Stimulated activated CD4-positive, alpha-beta T cell treated with anti-CD3 and anti-CD28 coated beads, Interleukin-12 subunit alpha, Interleukin-12 subunit beta, amount 100 ng/mL, for 24 hours (primary cell): ENCODE data around the gene LPAR5.

Experiments
- DNase-seq, 2 experiments: peaks; one replicate each; pipeline ENCODE4 v3.0.0-alpha.2; 2020; ENCODE audit warnings: low read depth in 2 of 2

Gene LPAR5

GRCh38 chr12:6638305-6638704, 2.5 kb upstream of the LPAR5 start:
- no peak for DNase-seq

- no peak for DNase-seq
These were observed 344 bp downstream of the LPAR5 start for GRCh38 chr12:6635375-6635855.

GRCh38 chr12:6632026-6632983, 3.5 kb downstream of the LPAR5 start:
- no peak for DNase-seq

GRCh38 chr12:6631549-6631961, 4.2 kb downstream of the LPAR5 start:
- DNase-seq = no peak

- DNase-seq = no peak
These were observed 5.0 kb downstream of the LPAR5 start for GRCh38 chr12:6630736-6631135.

GRCh38 chr12:6627616-6628015, 8.1 kb downstream of the LPAR5 start:
- no peak for DNase-seq

- DNase-seq = no peak
These were observed 9.0 kb downstream of the LPAR5 start for GRCh38 chr12:6626654-6627283.

GRCh38 chr12:6620885-6621274, 14.9 kb downstream of the LPAR5 start:
- DNase-seq = no peak

- peak in 1 of 2 experiments; percentile 52 for DNase-seq
These were observed 15.4 kb downstream of the LPAR5 start for GRCh38 chr12:6620137-6620884.

- no peak for DNase-seq
These were observed 17.1 kb downstream of the LPAR5 start for GRCh38 chr12:6618483-6619225.

GRCh38 chr12:6615802-6616201, 20.0 kb downstream of the LPAR5 start:
- no peak for DNase-seq

GRCh38 chr12:6614513-6615172, 21.1 kb downstream of the LPAR5 start:
- no peak for DNase-seq

- DNase-seq = no peak
These were observed 21.8 kb downstream of the LPAR5 start for GRCh38 chr12:6613776-6614512.

- no peak for DNase-seq
These were observed 22.6 kb downstream of the LPAR5 start for GRCh38 chr12:6613015-6613775.

- DNase-seq = no peak
These were observed 23.1 kb downstream of the LPAR5 start for GRCh38 chr12:6612652-6613014.

GRCh38 chr12:6612247-6612646, 23.5 kb downstream of the LPAR5 start:
- DNase-seq = no peak

- no peak for DNase-seq
These were observed 27.0 kb downstream of the LPAR5 start for GRCh38 chr12:6608592-6609281.

- peak in 1 of 2 experiments; percentile 62 for DNase-seq
These were observed 27.8 kb downstream of the LPAR5 start for GRCh38 chr12:6607751-6608591.
